Umbilical cord (tissue), 2 donors: ENCODE data around the gene MACROD2. TPM values are rescaled to one million over a fixed set of nuclear protein-coding genes. Genes with fewer than 3 reads are reported as not detected.

Experiments
- DNase-seq: peaks from one replicate; pipeline ENCODE4 v3.0.0-alpha.2; 2015; ENCODE audit warnings: low spot score
- total RNA-seq: library from RNA; depleted of rRNA; stranded (reverse); fragments of >200 nt; gene quantifications from one replicate; pipeline ENCODE4 v1.2.3, GENCODE V29; 2014; ENCODE audit warnings: low replicate concordance; ENCODE audit not compliant: insufficient read depth

The MACROD2 gene
- total RNA-seq, 1 donor from 2014 or later, result 69.6 TPM

- DNase-seq, result no peak
These were observed 648.2 kb downstream of the MACROD2 start for GRCh38 chr20:14643556-14643955.

DNA sequence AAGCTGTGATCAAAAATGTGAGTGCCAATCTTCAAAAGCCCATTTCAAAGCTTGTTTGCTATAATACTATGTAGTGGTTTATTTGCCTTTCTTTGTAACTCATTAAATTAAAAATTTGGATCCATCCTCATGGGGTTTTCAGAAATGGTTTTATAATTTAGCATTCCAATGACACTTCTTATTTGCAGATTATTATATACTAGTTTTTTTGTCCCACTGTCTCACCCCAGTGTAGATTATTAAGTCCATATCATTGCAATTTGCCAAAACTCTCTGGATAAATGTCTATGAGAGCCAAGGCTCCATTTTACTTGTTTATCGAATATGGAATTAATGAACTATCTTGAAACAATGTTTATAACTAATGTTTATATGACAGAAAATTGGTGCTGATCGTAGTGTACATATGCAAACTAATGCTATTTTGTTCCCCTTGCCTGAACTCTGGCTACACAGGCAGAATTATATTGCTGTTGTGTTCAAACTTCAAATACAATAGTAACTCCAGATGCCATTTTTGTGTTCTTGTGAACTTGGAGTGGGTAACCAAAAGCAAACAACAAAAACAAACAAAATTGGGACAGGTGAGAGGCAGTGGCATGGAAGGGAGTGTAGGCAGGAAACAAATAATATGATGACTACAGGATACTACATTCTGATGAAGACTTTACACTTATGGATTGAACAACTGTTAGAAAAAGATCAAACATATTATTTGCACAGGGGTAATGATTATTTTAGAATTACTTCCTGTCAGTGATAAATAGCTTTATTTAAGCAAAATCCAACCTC, 649.2 kb downstream of the MACROD2 start:
- no peak for DNase-seq

DNA sequence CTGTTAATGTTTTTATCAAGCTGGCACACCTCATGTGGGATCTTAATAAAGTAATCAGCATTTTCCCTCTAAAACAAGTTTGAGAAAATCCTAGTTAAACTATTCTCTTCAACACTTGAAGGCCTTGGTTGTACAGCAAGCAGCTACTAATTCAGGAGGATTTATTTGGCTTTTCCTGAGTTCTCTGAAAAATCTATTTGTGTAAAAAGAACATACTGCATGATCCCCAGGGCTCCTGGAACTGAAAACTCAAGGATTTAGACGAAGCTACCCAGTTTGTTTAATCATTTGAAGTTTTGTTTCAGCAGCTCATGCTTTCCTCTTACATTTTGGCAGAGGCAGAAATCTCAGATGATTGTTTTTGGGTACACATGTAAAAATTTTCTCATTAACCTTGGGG, 651.7 kb downstream of the MACROD2 start:
- peak; percentile 49 for DNase-seq

DNA sequence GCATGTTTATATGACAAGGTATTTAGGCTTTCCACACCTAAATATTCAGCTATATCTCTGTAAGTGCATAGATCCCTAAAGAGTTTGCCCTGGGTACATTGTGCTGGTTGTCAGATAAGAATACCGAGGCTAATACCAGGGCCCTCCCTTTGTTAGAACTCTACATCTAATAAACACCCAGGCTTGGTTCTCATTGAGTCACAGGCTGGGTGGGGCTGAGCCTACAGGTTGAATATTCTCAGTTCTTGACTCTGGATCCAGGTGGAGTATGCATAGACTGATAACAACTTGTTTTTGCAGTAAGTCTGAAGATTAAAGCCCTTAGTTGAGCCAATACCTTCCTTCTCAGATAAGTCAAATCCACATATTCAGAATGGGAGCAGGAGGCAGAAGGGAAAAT, 654.3 kb downstream of the MACROD2 start:
- no peak for DNase-seq

DNA sequence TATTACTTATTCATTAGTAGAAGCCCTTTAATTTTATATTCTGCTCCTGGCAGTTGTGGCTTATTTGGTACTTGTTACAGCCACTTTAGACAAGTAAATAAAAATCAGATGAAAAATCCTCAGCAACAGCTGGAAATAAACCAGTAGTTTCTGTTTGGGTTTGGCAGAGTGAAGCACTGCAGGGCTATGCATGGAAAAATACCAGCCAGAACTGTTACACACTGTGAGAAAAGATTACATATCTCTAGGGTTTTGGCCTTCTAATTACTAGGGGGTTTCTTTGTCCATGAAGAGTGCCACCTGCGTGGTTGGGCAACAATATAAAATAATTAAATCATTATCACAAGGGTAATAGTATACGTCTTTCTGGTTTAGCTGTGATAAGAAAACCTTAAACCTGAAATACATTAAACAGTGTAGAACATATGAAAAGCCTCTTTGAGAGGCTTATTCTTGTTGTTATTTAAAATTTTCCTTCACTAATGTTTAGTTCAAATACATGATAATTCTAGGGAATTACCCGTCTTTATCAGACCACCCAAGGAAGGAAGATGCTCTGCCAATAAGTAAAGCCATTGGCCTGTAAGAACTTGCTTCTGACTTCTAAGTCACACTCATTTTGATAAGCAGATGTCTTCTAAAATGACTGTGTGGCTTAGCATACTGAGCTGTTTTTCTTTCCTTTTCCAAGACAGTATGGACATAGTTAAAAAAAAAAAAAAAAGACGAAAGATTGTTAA, 662.1 kb downstream of the MACROD2 start:
- peak; percentile 62 for DNase-seq

DNA sequence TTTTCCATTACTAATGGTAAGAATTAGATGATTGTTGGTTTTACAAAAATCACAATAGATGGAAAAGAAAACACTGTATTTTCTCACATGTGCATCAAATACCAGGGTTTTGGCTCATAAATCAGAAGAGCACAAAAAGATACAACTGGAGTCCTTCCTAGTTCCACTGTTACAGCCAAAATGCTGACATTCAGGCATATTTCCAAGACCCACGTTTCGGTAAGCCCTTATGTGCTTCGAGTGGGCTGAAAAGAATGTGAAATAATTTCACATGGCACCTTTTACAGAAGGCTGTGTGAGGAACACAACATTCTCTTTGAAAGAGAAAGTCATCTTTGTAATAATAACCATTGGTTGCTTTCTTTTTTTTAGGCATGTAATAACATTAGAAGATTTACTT, 668.8 kb downstream of the MACROD2 start:
- no peak for DNase-seq

DNA sequence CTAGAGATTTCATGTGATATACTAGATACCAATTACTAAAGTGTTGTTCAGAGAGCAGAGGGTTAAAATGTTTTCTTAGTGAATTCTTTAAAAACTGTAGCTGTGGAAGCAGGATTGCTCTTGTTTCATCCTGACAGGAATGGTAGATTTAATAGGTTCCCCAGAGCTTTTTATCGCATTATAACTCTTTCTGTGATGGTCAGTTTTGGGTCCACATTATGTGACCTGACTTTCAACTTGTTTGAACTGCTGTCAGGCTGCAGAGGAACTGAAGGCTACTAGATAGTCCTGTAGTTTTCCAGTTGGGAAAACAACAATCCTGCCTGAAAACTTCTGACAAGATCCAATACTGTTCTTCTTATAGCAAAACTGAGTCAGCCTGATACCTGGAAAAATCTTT, 671.4 kb downstream of the MACROD2 start:
- no peak for DNase-seq

- DNase-seq, result peak; percentile 63
These were observed 671.9 kb downstream of the MACROD2 start for GRCh38 chr20:14667226-14667625.

DNA sequence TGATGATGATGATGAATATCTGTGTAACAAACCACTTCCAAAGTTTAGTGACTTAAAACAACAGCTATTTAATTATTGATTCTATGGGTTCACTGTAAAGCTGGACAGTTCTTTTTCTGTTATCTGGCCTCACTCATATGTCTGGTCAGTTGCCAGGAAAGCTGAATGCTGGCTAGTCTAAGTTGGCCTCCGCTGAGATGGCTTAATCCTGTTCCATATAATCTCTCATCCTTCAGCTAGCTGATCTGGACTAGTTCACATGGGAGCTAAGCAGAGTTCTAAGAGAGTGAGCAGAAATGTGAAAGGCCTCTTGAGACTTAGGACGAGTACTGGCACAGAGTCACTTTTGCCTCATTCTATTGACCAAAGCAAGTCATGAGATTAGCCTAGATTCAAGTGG, 676.8 kb downstream of the MACROD2 start:
- DNase-seq, result peak; percentile 91

DNA sequence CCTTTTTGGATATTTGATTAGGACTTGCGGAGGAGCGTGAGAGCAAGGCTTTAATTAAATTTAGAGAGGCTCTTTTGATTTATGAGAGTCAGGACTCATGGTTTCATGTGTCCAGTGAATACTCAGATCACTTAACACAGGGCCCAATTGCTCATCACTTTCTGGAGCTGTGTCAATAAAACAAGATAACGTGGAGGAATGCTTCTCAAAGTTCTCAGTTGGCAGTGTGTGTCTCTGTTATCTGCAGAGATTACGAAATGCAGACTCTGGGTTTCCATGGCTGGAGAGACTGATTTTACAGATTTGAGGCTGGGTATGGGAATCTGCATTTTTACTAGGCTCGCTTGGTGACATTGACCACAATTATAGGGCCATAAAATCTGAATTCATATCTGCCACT, 677.8 kb downstream of the MACROD2 start:
- DNase-seq, result peak; percentile 87

DNA sequence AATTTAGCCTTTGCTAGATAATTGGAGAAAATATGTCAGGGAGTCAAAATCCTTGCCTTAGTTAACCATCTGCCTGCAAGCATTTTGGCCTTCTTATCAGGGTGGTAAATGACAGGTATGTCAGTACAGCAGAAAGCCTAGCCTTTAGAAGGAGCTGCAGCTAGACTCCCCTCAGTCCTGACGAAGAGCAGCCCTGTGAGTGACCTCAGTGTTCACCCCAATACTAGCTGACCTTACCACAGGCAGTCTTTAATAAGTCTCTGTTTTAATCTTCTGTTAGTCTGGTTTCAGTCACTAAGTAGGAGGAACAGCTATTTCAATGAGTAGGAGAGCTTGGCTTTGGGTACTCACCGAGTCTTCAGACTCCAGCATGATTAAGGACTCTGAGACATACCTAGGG, 682.1 kb downstream of the MACROD2 start:
- DNase-seq, result no peak

GRCh38 chr20:14685183-14685582, 689.9 kb downstream of the MACROD2 start:
- no peak for DNase-seq

GRCh38 chr20:14687313-14687712, 692.0 kb downstream of the MACROD2 start:
- no peak for DNase-seq

DNA sequence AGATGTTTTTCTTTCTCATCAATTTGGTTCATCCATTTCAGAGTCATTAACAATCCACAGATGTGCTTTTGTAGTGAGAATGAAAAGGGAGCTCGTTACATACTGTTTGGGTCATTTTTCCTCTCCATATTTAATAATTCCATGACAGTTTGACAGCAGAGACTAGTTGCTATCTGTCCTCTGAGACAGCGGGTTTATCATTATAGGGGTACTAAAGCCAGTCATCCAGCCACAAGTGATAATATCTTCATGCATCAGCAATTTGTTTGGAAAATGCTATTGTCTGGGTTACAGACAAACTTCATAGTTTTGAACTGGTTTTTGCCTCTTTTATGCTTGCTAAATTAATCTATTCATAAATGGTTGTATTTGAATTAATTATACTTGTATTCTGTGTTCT, 692.7 kb downstream of the MACROD2 start:
- DNase-seq, result no peak

- no peak for DNase-seq
These were observed 696.7 kb downstream of the MACROD2 start for GRCh38 chr20:14691994-14692393.

- DNase-seq, result no peak
These were observed 701.2 kb downstream of the MACROD2 start for GRCh38 chr20:14696478-14696877.

- no peak for DNase-seq
These were observed 701.6 kb downstream of the MACROD2 start for GRCh38 chr20:14696937-14697336.

GRCh38 chr20:14698125-14698524, 702.8 kb downstream of the MACROD2 start:
- no peak for DNase-seq

GRCh38 chr20:14698605-14699373, 703.5 kb downstream of the MACROD2 start:
- no peak for DNase-seq

- peak; percentile 56 for DNase-seq
These were observed 705.3 kb downstream of the MACROD2 start for GRCh38 chr20:14700639-14700960.

DNA sequence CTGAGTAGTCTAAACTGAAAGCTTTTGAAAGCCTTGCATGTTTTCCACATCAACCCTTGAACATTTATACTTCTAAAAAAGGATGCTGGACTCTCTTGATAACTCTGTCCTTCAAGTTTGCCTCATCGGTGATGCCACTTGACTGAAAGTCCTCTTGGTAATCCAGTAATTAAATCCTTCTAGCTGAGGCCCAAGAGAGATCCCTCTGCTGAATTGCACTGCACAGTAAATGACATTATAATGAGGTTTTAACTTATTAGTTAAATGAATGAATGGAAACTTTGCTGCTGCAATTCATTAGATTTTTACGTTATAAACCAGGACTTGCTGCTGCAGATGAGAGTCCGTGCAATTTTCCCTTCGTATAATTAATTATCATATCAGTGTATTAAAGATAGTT, 706.0 kb downstream of the MACROD2 start:
- no peak for DNase-seq

- no peak for DNase-seq
These were observed 711.2 kb downstream of the MACROD2 start for GRCh38 chr20:14706555-14706954.
